A673 (cell line): ENCODE data around the gene SLC2A3. TPM values are rescaled to one million over a fixed set of nuclear protein-coding genes. Genes with fewer than 3 reads are reported as not detected.
"Not testable (repeated sequence)": the region's sequence is repeated elsewhere in the genome, so short reads cannot be mapped to it uniquely, and the experiment has no call there.

ENCODE experiments used
- BruUV-seq: library from RNA; stranded (reverse); fragments of 400-500 nt; replicated peaks from 2 replicates; lab custom pipeline; 2021; lab: Mats Ljungman, UMichigan
- CTCF ChIA-PET: fragments of 300-600 bp; sonication (Branson Sonifier 250); formaldehyde crosslinking; loops from one replicate; lab custom pipeline; 2022; ENCODE audit warnings: antibody characterized with exemption; lab: Charles Lee
- POLR2A ChIA-PET: fragments of 300-600 bp; sonication (Branson Sonifier 250); formaldehyde crosslinking; loops from one replicate; lab custom pipeline; 2022; ENCODE audit warnings: antibody characterized with exemption; ENCODE audit not compliant: low non-redundant PET; lab: Charles Lee
- DNase-seq: peaks from one replicate; pipeline ENCODE4 v3.0.0-alpha.2; 2015; ENCODE audit warnings: low spot score
- H3K27ac ChIP-seq: fragments of 200-600 bp; sonication (generic); 2 replicates; pipeline ENCODE4 v1.5.1; 2016; ENCODE audit warnings: mixed run types, low read depth, mild to moderate bottlenecking, mixed read lengths, antibody characterized with exemption, low read length; ENCODE audit not compliant: poor library complexity, severe bottlenecking
- H3K27me3 ChIP-seq: fragments of 200-600 bp; sonication (generic); replicated peaks from 2 replicates; pipeline ENCODE4 v1.6.1; 2017; ENCODE audit warnings: mixed run types, low read depth, mild to moderate bottlenecking, mixed read lengths, antibody characterized with exemption, low read length; ENCODE audit not compliant: insufficient read depth, poor library complexity
- H3K36me3 ChIP-seq: fragments of 200-600 bp; sonication (generic); 2 replicates; pipeline ENCODE4 v1.6.1; 2016; ENCODE audit warnings: mixed run types, mild to moderate bottlenecking, mixed read lengths, antibody characterized with exemption, low read length; ENCODE audit not compliant: insufficient read depth, poor library complexity, severe bottlenecking
- H3K4me1 ChIP-seq: fragments of 200-600 bp; sonication (generic); 2 replicates; pipeline ENCODE4 v1.6.1; 2017; ENCODE audit warnings: mixed run types, mild to moderate bottlenecking, mixed read lengths, antibody characterized with exemption, low read length; ENCODE audit not compliant: insufficient read depth, poor library complexity, severe bottlenecking
- H3K4me3 ChIP-seq: fragments of 200-600 bp; sonication (generic); 2 replicates; pipeline ENCODE4 v1.5.1; 2016; ENCODE audit warnings: low read depth, mixed run types, mild to moderate bottlenecking, mixed read lengths, low read length; ENCODE audit not compliant: poor library complexity, severe bottlenecking
- H3K9me3 ChIP-seq: fragments of 200-600 bp; sonication (generic); 2 replicates; pipeline ENCODE4 v1.6.1; 2016; ENCODE audit warnings: mixed run types, low read depth, mild to moderate bottlenecking, mixed read lengths, antibody characterized with exemption, low read length; ENCODE audit not compliant: poor library complexity, severe bottlenecking
- CTCF ChIP-seq: fragments of 300-800, 200-600 bp; sonication (generic); conservative IDR thresholded peaks from 2 replicates; pipeline ENCODE4 v1.5.1; 2017; ENCODE audit warnings: low read depth, mild to moderate bottlenecking, antibody characterized with exemption, low read length, moderate library complexity, mixed read lengths
- EZH2 ChIP-seq: fragments of 200-600 bp; sonication (generic); IDR thresholded peaks from 2 replicates; pipeline ENCODE4 v1.6.1; 2017; ENCODE audit warnings: borderline replicate concordance, low read depth, mild to moderate bottlenecking, mixed read lengths, antibody characterized with exemption, low read length; ENCODE audit not compliant: poor library complexity, severe bottlenecking
- intact Hi-C: fragments of 100-400 bp; cut with micrococcal nuclease; formaldehyde crosslinking; loops from one replicate; pipeline ENCODE4 v1.10.0; 2022; ENCODE audit not compliant: unreplicated experiment
- total RNA-seq: library from RNA; stranded (reverse); gene quantifications from 2 replicates; pipeline ENCODE4 v1.2.3, GENCODE V29; 2021

The SLC2A3 gene
- total RNA-seq, 1 experiment from 2014 or later, result 30.2 TPM

- Histone ChIP-seq H3K4me1 (peaks cover 9% of the 10 kb centered on the region), H3K27ac (no peak overlapping the region), H3K9me3 (no peaks in the 10 kb centered on the region), H3K36me3 (no peaks in the 10 kb centered on the region), H3K4me3 (no peak overlapping the region), H3K27me3 (no peaks in the 10 kb centered on the region)
- no TSS peak for BruUV-seq
- CTCF ChIA-PET, result interaction anchor here (0.6 to 0.7 kb wide), 3 partner anchors 23 to 37 kb away, joined by 4 to 10 read pairs (median 8); no protein-coding TSS in a partner anchor
- POLR2A ChIA-PET, result interaction anchor here (0.6 to 1.7 kb wide), 3 partner anchors 22 to 249 kb away, joined by 4 to 11 read pairs (median 10); partner anchors contain the start of gene SLC2A3
- DNase-seq, result no peak
- TF ChIP-seq EZH2 (no peak), CTCF (no peak)
- intact Hi-C loops, result no loop called here
These were observed 30.6 kb upstream of the SLC2A3 start for GRCh38 chr12:7966563-7966962.

- DNase-seq, H3K9me3 ChIP-seq, H3K36me3 ChIP-seq, POLR2A ChIA-PET, intact Hi-C loops, H3K27me3 ChIP-seq, H3K4me3 ChIP-seq, CTCF ChIA-PET, BruUV-seq, H3K27ac ChIP-seq: not testable (repeated sequence)
- H3K4me1 ChIP-seq, result peaks cover 17% of the 10 kb centered on the region
These were observed 28.7 kb upstream of the SLC2A3 start for GRCh38 chr12:7964669-7965068.

GRCh38 chr12:7961395-7962178 lies 25.6 kb upstream of the SLC2A3 start:
- BruUV-seq, result no TSS peak
- Histone ChIP-seq H3K4me1 (peaks cover 22% of the 10 kb centered on the region), H3K4me3 (peak overlapping the region; percentile 57), H3K9me3 (no peaks in the 10 kb centered on the region), H3K27me3 (no peaks in the 10 kb centered on the region), H3K36me3 (no peaks in the 10 kb centered on the region), H3K27ac (peak overlapping the region; percentile 74)
- POLR2A ChIA-PET, result interaction anchor here (0.5 to 1.4 kb wide), 2 partner anchors 25 to 869 kb away, joined by 3 to 29 read pairs; partner anchors contain the start of gene C1R
- CTCF ChIA-PET, result interaction anchor here (1.0 to 3.1 kb wide), 3 partner anchors 22 to 28 kb away, joined by 3 to 30 read pairs (median 24); partner anchors contain the start of gene SLC2A3
- DNase-seq, result no peak
- TF ChIP-seq EZH2 (no peak), CTCF (no peak)
- intact Hi-C loops, result no loop called here
